BE2C (cell line): ENCODE results near the gene METTL6.
"Not testable (repeated sequence)": the region's sequence is repeated elsewhere in the genome, so short reads cannot be mapped to it uniquely, and the experiment has no call there.

Experiments
- DNase-seq: peaks from one replicate; pipeline ENCODE4 v3.0.0-alpha.2; 2020
- H3K27me3 ChIP-seq: fragments of 250-450 bp; sonication (Bioruptor Pico); 2 replicates; pipeline ENCODE4 v1.5.1; 2020; ENCODE audit warnings: mild to moderate bottlenecking
- H3K36me3 ChIP-seq: fragments of 250-450 bp; sonication (Bioruptor Pico); 2 replicates; pipeline ENCODE4 v1.5.1; 2020; ENCODE audit warnings: mild to moderate bottlenecking
- H3K4me1 ChIP-seq: fragments of 250-450 bp; sonication (Bioruptor Pico); 2 replicates; pipeline ENCODE4 v1.5.1; 2020
- H3K4me3 ChIP-seq: 2 replicates; pipeline ENCODE4 v1.5.1; 2011; ENCODE audit warnings: low read depth, low read length
- H3K9me3 ChIP-seq: fragments of 250-450 bp; sonication (Bioruptor Pico); 2 replicates; pipeline ENCODE4 v1.5.1; 2020
- CTCF ChIP-seq: IDR thresholded peaks from 2 replicates; pipeline ENCODE4 v1.5.1; 2012; ENCODE audit warnings: mild to moderate bottlenecking, low read depth, low read length

Gene METTL6

GRCh38 chr3:15420871-15421270, 6.5 kb downstream of the METTL6 start:
- Histone ChIP-seq H3K4me3 (no peak overlapping the region), H3K4me1 (no peaks in the 10 kb centered on the region), H3K27me3 (no peaks in the 10 kb centered on the region), H3K9me3 (no peaks in the 10 kb centered on the region), H3K36me3 (no peaks in the 10 kb centered on the region)
- DNase-seq: no peak
- no peak for TF ChIP-seq CTCF

- not testable (repeated sequence) for H3K4me3 ChIP-seq, DNase-seq, H3K27me3 ChIP-seq, H3K9me3 ChIP-seq, H3K36me3 ChIP-seq, H3K4me1 ChIP-seq
These were observed 16.4 kb downstream of the METTL6 start for GRCh38 chr3:15410966-15411365.

- Histone ChIP-seq H3K4me1 (no peaks in the 10 kb centered on the region), H3K4me3 (no peak overlapping the region), H3K36me3 (no peaks in the 10 kb centered on the region; the same call in 1 of the 2 replicates), H3K27me3 (no peaks in the 10 kb centered on the region), H3K9me3 (no peaks in the 10 kb centered on the region)
- no peak for TF ChIP-seq CTCF
- no peak for DNase-seq
These were observed 17.6 kb downstream of the METTL6 start for GRCh38 chr3:15409774-15410173.

DNA sequence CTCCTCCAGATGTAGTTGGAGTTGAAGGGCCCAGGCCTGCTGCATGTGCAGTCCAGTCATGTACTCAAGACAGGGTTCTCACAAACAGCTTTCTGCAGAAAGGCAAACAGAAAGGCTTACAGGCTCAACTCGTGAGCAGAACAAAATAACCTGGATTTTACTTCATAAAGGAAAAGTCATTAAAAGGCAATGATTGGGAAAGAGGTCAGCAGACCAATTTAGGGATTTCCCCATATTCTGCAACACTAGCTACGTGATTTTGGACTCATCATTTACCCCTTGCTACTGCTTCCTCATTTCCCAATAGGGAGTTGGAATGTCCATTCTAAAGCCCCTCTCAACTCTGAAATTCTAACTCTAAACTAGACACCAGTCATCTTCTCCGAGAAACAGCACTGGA, 18.1 kb downstream of the METTL6 start:
- H3K9me3 ChIP-seq: no peaks in the 10 kb centered on the region
- TF ChIP-seq CTCF: no peak
- no peak for DNase-seq
- no peak overlapping the region for H3K4me3 ChIP-seq
- no peaks in the 10 kb centered on the region for H3K4me1 ChIP-seq
- H3K27me3 ChIP-seq: no peaks in the 10 kb centered on the region
- H3K36me3 ChIP-seq: no peaks in the 10 kb centered on the region

DNA sequence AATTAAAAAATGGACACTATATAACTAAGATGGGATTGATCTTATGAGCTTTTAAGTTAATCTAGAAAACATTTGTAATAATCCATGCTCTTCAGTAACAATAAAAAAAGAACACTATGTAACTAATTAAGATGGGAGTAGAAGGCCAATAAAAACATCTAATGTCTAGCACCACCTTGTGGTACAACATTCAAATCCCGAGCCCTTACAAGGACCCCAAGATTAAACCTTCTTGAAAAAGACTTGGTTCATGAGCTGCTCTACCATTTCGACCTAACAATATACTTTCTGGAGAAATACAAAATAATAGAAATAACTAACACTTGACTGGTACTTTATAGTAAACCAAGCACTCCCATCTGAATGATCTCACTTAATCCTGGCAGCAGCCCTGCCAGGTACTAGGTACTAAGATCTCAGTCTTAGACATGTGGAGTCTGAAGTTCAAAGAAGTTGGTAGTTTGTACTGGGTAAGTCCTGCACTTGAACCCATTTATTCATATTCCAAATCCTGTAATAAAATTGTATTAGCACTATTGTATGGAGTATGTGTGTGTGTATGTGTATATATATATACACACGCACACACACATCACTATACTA, 21.8 kb downstream of the METTL6 start:
- Histone ChIP-seq H3K9me3 (no peaks in the 10 kb centered on the region), H3K36me3 (no peaks in the 10 kb centered on the region), H3K27me3 (no peaks in the 10 kb centered on the region), H3K4me3 (no peak overlapping the region), H3K4me1 (no peaks in the 10 kb centered on the region)
- DNase-seq: no peak
- TF ChIP-seq CTCF: peak; percentile 57

DNA sequence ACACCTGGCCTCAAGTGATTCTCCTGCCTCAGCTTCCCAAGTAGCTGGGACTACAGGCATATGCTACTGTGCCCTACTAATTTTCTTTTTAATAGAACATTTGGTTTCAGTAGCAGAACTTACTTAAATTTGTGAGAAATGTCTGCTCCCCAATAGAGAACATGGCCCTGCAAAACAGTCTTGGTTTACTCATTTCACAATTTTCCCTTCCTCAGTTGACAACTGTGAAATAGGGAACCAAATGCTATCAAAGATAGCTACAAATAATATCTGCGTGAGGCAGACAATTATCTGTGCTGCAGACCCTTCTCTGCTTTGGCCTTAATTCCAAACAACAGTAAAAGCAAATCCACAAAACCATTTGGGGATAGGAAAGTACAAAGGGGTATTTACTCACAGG, 22.6 kb downstream of the METTL6 start:
- no peaks in the 10 kb centered on the region for H3K4me1 ChIP-seq
- no peak for DNase-seq
- H3K27me3 ChIP-seq: no peaks in the 10 kb centered on the region
- no peaks in the 10 kb centered on the region for H3K36me3 ChIP-seq
- TF ChIP-seq CTCF: no peak
- H3K4me3 ChIP-seq: no peak overlapping the region
- no peaks in the 10 kb centered on the region for H3K9me3 ChIP-seq

DNA sequence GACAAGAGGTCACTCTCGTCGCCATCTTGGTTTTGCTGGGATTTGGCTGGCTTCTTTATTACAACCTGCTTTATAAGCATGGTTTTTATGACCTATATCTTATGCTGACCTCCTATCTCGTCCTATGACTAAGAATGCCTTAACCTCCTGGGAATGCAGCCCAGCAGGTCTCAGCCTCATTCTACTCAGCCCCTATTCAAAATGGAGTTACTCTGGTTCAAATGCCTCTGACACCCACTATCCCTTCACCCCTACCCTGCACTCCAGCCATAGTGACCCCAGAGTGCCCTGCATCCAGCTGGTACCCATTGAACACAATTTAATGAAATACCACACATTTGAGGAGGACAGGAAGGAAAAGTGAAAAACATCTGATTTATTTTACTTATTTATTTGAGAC, 23.4 kb downstream of the METTL6 start:
- no peaks in the 10 kb centered on the region for H3K4me1 ChIP-seq
- no peaks in the 10 kb centered on the region for H3K36me3 ChIP-seq
- no peak for DNase-seq
- TF ChIP-seq CTCF: no peak
- no peaks in the 10 kb centered on the region for H3K27me3 ChIP-seq
- H3K4me3 ChIP-seq: no peak overlapping the region
- no peaks in the 10 kb centered on the region for H3K9me3 ChIP-seq
